ENCODE data around the gene CALML3.

DNA sequence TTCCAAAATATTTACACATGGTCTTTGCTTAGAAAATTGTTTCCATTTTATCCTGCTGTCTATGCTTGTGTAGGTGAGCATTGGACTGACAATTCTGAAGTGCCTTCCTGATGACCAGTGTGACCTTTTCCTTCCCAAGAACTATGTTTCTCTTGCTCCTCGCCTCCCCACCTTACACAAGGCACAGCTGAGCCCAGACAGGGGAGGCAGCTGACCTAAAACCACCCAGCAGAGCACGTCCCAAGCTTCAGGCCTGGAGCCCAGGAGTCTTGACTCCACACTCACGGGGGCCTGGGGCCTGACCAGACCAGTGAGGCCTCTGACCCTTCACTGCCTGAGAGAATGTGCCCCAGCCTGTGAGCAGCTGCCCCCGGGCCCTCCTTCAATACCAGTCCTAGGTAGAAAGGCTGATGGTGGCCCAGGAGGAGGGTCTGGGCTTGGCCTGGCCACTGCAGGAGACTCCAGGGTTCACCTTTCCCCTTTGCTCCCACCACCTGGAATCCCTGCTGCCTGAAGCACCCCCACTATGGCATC, 32.4 kb upstream of the CALML3 start:
- TF ChIP-seq, protein P1, sequence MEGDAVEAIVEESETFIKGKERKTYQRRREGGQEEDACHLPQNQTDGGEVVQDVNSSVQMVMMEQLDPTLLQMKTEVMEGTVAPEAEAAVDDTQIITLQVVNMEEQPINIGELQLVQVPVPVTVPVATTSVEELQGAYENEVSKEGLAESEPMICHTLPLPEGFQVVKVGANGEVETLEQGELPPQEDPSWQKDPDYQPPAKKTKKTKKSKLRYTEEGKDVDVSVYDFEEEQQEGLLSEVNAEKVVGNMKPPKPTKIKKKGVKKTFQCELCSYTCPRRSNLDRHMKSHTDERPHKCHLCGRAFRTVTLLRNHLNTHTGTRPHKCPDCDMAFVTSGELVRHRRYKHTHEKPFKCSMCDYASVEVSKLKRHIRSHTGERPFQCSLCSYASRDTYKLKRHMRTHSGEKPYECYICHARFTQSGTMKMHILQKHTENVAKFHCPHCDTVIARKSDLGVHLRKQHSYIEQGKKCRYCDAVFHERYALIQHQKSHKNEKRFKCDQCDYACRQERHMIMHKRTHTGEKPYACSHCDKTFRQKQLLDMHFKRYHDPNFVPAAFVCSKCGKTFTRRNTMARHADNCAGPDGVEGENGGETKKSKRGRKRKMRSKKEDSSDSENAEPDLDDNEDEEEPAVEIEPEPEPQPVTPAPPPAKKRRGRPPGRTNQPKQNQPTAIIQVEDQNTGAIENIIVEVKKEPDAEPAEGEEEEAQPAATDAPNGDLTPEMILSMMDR (IDR thresholded peaks at IDR 0.05; ENCODE audit: low read length), result no peak
- TF ChIP-seq EZH2 (IDR thresholded peaks at IDR 0.05; ENCODE audit: borderline replicate concordance, low read length), result no peak

Measured in OCI-LY1 (cell line).